ENCODE measurements around the gene FCHO1. TPM values are rescaled to one million over a fixed set of nuclear protein-coding genes. Genes with fewer than 3 reads are reported as not detected.
A peak's percentile ranks its signal among the peaks of the same experiment; 100 is the strongest.

FCHO1 gene
- total RNA-seq, 2 experiments from 2014 or later, result 85.6 to 107 TPM

GRCh38 chr19:17835182-17836006 is 84.1 kb downstream of the FCHO1 start:
- H3K36me3 ChIP-seq (ENCODE audit: insufficient read depth, low read length), result peaks cover 24% of the 10 kb centered on the region
- POLR2A ChIA-PET, result no interaction called here
- CTCF ChIA-PET (ENCODE audit: unreplicated experiment), result no interaction called here

DNA sequence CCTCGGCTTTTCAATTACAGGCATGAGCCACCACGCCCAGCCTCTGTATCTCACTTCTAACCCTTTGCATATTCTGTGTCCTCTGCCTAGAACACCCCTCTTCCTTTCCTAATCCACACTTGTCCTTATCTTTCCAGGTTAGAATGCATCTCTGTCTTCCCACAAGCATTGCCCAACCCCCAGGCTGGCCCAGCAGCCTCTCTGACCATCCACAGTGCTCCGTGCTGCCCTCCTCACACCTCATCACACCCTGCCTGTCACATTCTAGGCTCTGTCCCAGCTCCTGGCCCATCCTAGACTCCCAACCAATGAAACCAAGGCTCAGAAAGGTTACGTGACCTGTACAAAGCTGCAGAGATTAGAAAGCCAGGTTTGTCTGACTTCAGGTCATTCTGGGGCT is 85.3 kb downstream of the FCHO1 start:
- DNase-seq (ENCODE audit: low spot score), result no peak
- H3K79me2 ChIP-seq (ENCODE audit: insufficient read depth, low read depth, low read length), result no peaks in the 10 kb centered on the region
- ChIA-PET POLR2A (no interaction called here), CTCF (ENCODE audit: unreplicated experiment) (no interaction called here)
- BruUV-seq (replicated peaks), result no TSS peak
- no peaks in the 10 kb centered on the region for H3K4me1 ChIP-seq (ENCODE audit: insufficient read depth, low read length, poor library complexity, severe bottlenecking)
- no peaks in the 10 kb centered on the region for H3K9me2 ChIP-seq (ENCODE audit: insufficient read depth, low read length)
- TF ChIP-seq CTCF (conservative IDR thresholded peaks at IDR 0.05; ENCODE audit: low read length), result no peak
- no peak for TF ChIP-seq EZH2phosphoT487 (IDR thresholded peaks at IDR 0.05; ENCODE audit: borderline replicate concordance, low read depth, low read length)
- H3K4me3 ChIP-seq (ENCODE audit: low read depth, low read length, poor library complexity, severe bottlenecking), result no peak overlapping the region
- intact Hi-C loops (cut with micrococcal nuclease; ENCODE audit: unreplicated experiment), result no loop called here
- peaks cover 25% of the 10 kb centered on the region for H3K36me3 ChIP-seq (ENCODE audit: insufficient read depth, low read length)
- H4K20me1 ChIP-seq (ENCODE audit: insufficient read depth, low read length), result no peaks in the 10 kb centered on the region
- H2AFZ ChIP-seq (ENCODE audit: low read length), result no peak overlapping the region
- no peaks in the 10 kb centered on the region for H3K9me3 ChIP-seq (ENCODE audit: low read length)
- H3K27ac ChIP-seq (ENCODE audit: low read depth, low read length, poor library complexity, severe bottlenecking), result no peak overlapping the region
- no peak overlapping the region for H3K4me2 ChIP-seq (ENCODE audit: low read length)

More at GRCh38 chr19:17835182-17836006, 84.1 kb downstream of the FCHO1 start:
- Histone ChIP-seq H3K79me2 (ENCODE audit: insufficient read depth, low read depth, low read length) (no peaks in the 10 kb centered on the region), H2AFZ (ENCODE audit: low read length) (no peak overlapping the region), H4K20me1 (ENCODE audit: insufficient read depth, low read length) (no peaks in the 10 kb centered on the region), H3K9me3 (ENCODE audit: low read length) (no peaks in the 10 kb centered on the region), H3K4me2 (ENCODE audit: low read length) (no peak overlapping the region), H3K4me3 (ENCODE audit: low read depth, low read length, poor library complexity, severe bottlenecking) (no peak overlapping the region), H3K9me2 (ENCODE audit: insufficient read depth, low read length) (no peaks in the 10 kb centered on the region), H3K4me1 (ENCODE audit: insufficient read depth, low read length, poor library complexity, severe bottlenecking) (no peaks in the 10 kb centered on the region), H3K27ac (ENCODE audit: low read depth, low read length, poor library complexity, severe bottlenecking) (no peak overlapping the region)
- intact Hi-C loops (cut with micrococcal nuclease; ENCODE audit: unreplicated experiment), result no loop called here
- TF ChIP-seq CTCF (conservative IDR thresholded peaks at IDR 0.05; ENCODE audit: low read length) (no peak), EZH2phosphoT487 (IDR thresholded peaks at IDR 0.05; ENCODE audit: borderline replicate concordance, low read depth, low read length) (no peak)
- no peak for DNase-seq (ENCODE audit: low spot score)
- BruUV-seq (replicated peaks), result TSS peak; percentile 49

DNA sequence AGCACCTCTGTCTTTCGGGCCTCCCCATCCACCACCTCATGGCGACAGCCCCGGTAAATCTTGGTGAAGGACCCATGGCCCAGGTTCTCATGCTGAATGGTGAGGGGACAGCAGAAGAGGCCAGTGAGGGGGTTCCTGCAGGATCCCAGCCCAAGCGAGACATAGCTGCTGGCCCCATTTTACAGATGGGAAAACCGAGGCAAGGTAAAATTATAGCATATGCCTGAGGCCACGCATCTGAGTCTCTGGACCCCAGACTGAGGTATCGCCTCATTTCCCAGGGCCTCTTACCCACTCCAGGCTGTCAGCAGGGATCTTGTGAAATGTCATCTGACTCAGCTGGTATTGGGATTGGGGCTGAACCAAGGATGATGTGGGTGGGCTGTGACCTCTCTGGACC is 86.7 kb downstream of the FCHO1 start:
- Histone ChIP-seq H4K20me1 (ENCODE audit: insufficient read depth, low read length) (no peaks in the 10 kb centered on the region), H3K4me2 (ENCODE audit: low read length) (no peak overlapping the region), H2AFZ (ENCODE audit: low read length) (no peak overlapping the region), H3K36me3 (ENCODE audit: insufficient read depth, low read length) (peaks cover 14% of the 10 kb centered on the region), H3K9me3 (ENCODE audit: low read length) (no peaks in the 10 kb centered on the region), H3K27ac (ENCODE audit: low read depth, low read length, poor library complexity, severe bottlenecking) (no peak overlapping the region), H3K9me2 (ENCODE audit: insufficient read depth, low read length) (no peaks in the 10 kb centered on the region), H3K4me1 (ENCODE audit: insufficient read depth, low read length, poor library complexity, severe bottlenecking) (no peaks in the 10 kb centered on the region), H3K4me3 (ENCODE audit: low read depth, low read length, poor library complexity, severe bottlenecking) (no peak overlapping the region), H3K79me2 (ENCODE audit: insufficient read depth, low read depth, low read length) (no peaks in the 10 kb centered on the region)
- no TSS peak for BruUV-seq (replicated peaks)
- no peak for TF ChIP-seq CTCF (conservative IDR thresholded peaks at IDR 0.05; ENCODE audit: low read length)
- TF ChIP-seq EZH2phosphoT487 (IDR thresholded peaks at IDR 0.05; ENCODE audit: borderline replicate concordance, low read depth, low read length), result no peak
- ChIA-PET CTCF (ENCODE audit: unreplicated experiment) (no interaction called here), POLR2A (no interaction called here)
- DNase-seq (ENCODE audit: low spot score), result no peak
- intact Hi-C loops (cut with micrococcal nuclease; ENCODE audit: unreplicated experiment), result no loop called here

All from OCI-LY7 (cell line).